Activated CD4-positive, alpha-beta T cell treated with anti-CD3 and anti-CD28 coated beads for 1 hour (primary cell): ENCODE data around the gene EEPD1.
"Not testable (repeated sequence)": the region's sequence is repeated elsewhere in the genome, so short reads cannot be mapped to it uniquely, and the experiment has no call there.

Experiments used
- DNase-seq: peaks from one replicate; pipeline ENCODE4 v3.0.0-alpha.2; 2020

The EEPD1 gene

GRCh38 chr7:36152756-36153570 lies at the start of gene EEPD1:
EEPD1 (plus strand) TSS chr7:36153254; CDS start chr7:36154325, 1,071 bp downstream.
- peak; percentile 100 for DNase-seq

- no peak for DNase-seq
Observed at GRCh38 chr7:36103837-36104561, 49.1 kb upstream of the EEPD1 start.

- DNase-seq = not testable (repeated sequence)
Observed at GRCh38 chr7:36106972-36107908, 45.8 kb upstream of the EEPD1 start.

DNA sequence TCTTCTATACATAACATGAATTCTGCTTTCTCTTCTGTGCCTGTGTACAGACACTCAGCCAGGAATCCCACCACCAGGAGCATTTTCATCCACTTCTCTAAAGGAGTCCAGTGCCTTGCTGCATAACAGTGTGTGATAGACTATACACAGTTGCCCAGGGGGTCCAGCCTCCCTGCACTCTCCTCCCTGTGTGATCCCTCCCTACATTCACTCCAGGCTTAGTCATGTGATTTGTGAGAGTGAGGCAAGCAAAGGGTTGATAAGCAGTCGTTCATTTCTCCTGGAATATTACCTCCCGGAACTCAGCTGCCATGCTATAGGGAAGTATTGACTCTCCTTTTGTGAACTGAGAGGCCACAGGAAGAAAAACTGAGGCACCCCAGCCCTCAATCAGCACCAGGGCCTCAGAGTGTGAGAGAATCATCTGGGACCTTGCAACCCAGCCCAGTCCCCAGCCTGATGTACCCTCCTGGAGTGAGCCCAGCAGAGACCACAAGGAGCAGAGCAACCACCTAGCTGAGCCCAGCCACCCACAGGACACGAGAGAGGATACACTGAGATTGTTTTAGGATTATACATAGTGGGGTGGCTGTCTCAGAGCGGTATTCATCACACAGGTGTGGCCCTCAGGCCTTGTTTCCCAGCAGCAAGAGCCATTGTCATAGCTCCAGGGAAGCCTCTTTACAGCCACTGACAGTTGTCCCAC lies 45.0 kb upstream of the EEPD1 start:
- DNase-seq = no peak

- no peak for DNase-seq
Observed at GRCh38 chr7:36109013-36109627, 43.9 kb upstream of the EEPD1 start.

DNA sequence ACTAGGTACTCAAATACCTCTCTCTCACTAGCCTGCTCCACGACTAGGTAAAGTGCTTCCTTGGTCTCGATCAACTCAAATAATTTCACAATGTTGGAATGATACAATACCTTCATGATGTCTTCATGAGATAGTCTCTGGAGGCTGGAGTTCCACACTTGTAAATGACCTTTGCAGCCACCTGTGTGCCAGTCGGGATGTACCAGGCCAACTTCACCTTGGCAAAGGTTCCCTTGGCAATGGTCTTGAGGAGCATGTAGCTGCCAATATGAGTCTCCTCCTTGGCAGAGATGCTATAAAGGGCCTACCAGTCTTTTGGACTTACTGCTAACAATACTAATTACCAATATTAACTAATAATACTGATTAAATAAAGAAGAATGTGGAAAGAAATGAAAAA lies 42.5 kb upstream of the EEPD1 start:
- DNase-seq = no peak

DNA sequence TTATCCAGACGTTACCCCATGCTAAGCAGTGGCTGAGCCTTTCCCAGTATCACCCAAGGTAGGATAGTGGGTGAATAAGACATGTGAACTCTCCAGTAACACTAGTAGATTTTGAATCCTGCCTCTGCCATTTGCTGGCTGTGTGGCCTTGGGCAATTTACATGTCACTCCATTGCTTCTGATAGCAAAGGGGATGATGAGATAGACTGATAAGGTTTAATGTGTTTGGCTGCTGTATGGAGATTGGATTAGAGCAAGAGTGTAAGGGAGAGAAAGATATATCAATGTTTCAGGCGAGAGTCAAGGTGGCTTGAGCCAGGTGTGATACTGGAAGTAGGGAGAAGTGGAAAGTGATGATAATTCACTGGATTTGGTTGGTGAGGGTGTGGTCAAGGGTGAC lies 40.1 kb upstream of the EEPD1 start:
- DNase-seq = no peak

DNA sequence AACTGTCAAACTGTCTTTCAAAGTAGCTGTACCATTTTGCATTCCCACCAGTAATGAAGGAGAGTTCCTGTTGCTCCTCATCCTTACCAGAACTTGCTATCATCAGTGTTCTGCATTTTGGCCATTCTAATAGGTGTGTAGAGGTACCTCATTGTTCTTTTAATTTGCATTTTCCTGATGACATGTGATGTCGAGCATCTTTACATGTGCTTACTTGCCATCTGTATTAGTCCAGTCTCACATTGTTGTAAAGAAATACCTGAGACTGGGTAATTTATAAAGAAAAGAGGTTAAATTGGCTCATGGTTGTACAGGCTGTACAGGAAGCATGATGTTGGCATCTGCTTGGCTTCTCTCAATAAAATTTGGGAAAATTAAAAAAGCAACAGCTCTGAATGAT lies 38.7 kb upstream of the EEPD1 start:
- DNase-seq = no peak

DNA sequence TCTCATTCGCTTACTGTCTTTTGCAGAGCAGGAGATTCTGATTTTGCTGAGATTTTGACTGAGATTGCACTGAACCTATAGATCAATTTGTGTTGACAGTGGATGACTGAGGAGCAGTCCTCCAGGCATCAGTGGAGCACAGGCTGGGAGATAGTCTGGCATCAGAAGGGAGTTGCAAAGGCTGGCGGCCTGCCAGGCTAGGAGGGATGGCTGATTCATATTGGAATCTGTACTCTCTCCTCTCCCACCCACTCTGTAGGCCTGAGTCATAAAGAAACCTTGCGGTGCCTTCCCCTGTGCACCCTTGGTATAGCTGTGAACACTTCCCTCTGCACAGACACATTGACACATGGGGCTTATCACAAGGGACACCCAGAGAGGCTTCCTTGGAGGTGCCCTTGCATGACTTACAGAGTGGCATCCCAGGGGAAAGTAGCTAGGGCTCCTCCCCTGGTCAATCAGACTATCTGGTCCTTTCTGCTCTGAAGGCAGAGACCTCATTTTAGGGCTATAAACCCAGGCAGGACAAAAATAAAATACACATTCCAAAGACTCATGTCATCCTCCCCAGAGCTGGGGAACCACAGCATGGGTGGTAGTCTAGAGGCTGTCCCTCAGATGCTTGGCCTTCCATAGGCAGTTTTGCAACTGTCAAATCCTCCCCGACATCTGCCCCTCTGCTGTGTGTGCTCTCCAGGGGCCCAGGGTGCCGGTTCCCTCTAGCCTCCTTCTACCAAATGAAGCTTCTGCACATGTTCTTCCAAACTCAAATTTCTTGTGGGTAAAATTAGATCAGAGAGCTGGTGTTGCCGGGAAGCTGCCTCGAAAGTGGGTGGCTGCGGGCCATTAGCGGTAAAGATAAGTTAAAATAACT lies 37.4 kb upstream of the EEPD1 start:
- DNase-seq = peak; percentile 28

GRCh38 chr7:36116347-36117202 lies 36.5 kb upstream of the EEPD1 start:
- no peak for DNase-seq

DNA sequence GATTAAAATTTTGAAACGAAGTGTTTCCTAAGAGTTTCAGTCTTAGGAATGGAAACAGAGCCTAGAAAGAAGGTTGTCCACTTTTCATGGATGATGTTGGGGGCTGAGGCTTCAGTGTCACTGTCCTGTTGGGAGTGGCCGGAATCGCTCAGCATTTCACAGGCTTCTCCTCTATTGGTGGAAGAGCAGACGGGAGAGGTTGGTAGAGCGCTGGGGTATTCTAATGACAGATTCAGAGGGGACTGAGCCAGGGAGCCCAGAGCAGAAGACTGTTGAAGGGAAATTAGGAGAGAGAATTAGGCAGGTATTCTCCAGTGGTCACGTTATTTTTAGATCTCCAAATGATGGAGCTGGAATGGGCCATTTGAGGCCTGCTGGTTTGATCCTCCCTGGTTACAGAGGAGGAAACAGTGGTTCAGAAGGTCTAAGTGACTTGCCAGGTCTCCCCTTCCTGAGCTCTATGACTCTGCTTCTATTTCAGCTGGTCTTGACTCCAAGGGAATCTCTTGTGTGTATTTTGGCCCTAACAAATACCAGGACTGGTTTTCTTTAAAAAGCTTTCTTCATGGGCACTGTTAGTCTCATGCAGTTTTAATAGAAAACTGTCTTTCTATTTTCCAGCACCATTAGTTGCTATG lies 35.7 kb upstream of the EEPD1 start:
- no peak for DNase-seq

- no peak for DNase-seq
Observed at GRCh38 chr7:36118344-36118743, 34.7 kb upstream of the EEPD1 start.

DNA sequence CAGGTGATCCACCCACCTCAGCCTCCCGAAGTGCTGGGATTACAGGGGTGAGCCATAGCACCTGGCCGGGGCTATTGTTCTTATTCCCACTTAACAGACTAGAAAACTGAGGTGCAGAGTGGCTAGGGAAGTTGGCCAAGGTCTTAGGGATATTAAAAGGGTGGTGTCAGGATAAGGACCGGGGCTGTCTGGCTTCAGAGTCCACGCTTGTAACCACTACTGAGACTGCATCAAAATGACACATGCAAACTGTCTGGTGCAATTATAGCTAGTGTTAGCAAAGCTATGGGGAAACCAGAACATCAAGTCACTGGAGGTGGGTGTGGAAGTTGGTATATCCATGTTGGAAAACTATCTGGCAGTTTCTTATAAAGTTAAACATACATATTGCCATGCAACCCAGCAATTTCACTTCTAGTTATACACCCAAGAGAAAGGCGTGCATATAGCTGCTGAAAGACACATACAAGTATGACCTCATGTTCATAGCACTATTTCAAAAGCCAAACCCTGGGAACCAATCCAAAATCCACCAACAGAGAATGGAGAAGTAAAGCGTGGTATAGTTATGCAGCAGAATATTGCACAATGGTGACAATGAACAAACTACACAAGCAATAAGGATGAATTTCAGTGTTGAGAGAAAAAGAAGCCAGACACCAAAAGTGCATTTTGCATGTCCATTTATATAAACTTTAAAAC lies 33.9 kb upstream of the EEPD1 start:
- no peak for DNase-seq

DNA sequence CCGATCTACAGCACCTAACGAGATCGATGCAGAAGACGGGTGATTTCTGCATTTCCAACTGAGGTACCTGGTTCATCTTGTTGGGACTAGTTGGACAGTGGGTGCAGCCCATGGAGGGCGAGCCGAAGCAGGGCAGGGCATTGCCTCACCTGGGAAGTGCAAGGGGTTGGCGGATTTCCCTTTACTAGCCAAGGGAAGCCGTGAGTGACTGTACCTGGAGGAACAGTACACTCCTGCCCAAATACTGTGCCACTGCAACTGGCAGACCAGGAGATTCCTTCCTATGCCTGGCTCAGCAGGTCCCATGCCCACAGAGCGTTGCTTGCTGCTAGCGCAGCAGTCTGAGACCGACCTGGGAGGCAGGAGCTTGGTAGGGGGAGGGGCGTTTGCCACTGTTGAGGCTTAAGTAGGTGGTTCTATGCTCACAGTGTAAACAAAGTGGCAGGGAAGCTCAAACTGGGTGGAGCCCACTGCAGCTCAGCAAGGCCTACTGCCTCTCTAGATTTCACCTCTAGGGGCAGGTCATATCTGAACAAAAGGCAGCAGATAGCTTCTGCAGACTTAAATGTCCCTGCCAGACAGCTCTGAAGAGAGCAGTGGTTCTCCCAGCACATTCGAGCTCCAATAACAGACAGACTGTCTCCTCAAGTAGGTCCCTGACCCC lies 32.9 kb upstream of the EEPD1 start:
- DNase-seq = not testable (repeated sequence)

DNA sequence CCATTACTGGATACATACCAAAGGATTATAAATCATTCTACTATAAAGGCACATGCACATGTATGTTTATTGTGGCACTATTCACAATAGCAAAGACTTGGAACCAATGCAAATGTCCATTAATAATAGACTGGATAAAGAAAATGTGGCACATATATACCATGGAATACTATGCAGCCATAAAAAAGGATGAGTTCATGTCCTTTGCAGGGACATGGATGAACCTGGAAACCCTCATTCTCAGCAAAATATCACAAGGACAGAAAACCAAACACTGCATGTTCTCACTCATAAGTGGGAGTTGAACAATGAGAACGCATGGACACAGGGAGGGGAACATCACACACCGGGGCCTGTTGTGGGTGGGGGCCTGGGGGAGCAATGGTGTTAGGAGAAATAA lies 27.4 kb upstream of the EEPD1 start:
- not testable (repeated sequence) for DNase-seq

- no peak for DNase-seq
Observed at GRCh38 chr7:36127075-36127740, 25.8 kb upstream of the EEPD1 start.

GRCh38 chr7:36128448-36129047 lies 24.5 kb upstream of the EEPD1 start:
- DNase-seq = no peak
